CD14-positive monocyte (primary cell): Measurements from ENCODE around the gene SPRYD4. TPM values are rescaled to one million over a fixed set of nuclear protein-coding genes. Genes with fewer than 3 reads are reported as not detected.
A peak's percentile ranks its signal among the peaks of the same experiment; 100 is the strongest.

ENCODE experiments used
- DNase-seq, 3 donors: peaks; one replicate each; pipeline ENCODE4 v3.0.0-alpha.2; 2011 to 2022
- H2AFZ ChIP-seq: 2 replicates; pipeline ENCODE4 v1.6.0; 2012; ENCODE audit warnings: mild to moderate bottlenecking, low read depth, low read length, inconsistent platforms; ENCODE audit not compliant: insufficient read depth, poor library complexity, severe bottlenecking
- H3K27ac ChIP-seq, 2 donors: 1 replicate in 1 of 2; 2 replicates in 1 of 2; pipeline ENCODE4 v1.5.1; 2012 to 2013; ENCODE audit warnings: low read length in 2 of 2, control low read depth in 1 of 2, inconsistent platforms in 1 of 2, low read depth in 1 of 2, mild to moderate bottlenecking in 1 of 2
- H3K27me3 ChIP-seq, 2 donors: one replicate each; pipeline versions ENCODE4 v1.6.0 to v1.6.1; 2011 to 2013; ENCODE audit warnings: low read length in 2 of 2; ENCODE audit not compliant: control insufficient read depth in 2 of 2, insufficient read depth in 2 of 2
- H3K36me3 ChIP-seq, 2 donors: replicated peaks in 1 of 2; 1 replicate in 1 of 2; 2 replicates in 1 of 2; pipeline versions ENCODE4 v1.5.1 to v1.6.1; 2012 to 2013; ENCODE audit warnings: low read length in 2 of 2, control low read depth in 1 of 2, inconsistent platforms in 1 of 2, mild to moderate bottlenecking in 1 of 2; ENCODE audit not compliant: insufficient read depth in 2 of 2, control insufficient read depth in 1 of 2
- H3K4me1 ChIP-seq, 2 donors: 1 replicate in 1 of 2; 2 replicates in 1 of 2; pipeline versions ENCODE4 v1.5.1 to v1.6.1; 2012 to 2013; ENCODE audit warnings: low read length in 2 of 2, control low read depth in 1 of 2, inconsistent platforms in 1 of 2, mild to moderate bottlenecking in 1 of 2, moderate library complexity in 1 of 2; ENCODE audit not compliant: insufficient read depth in 2 of 2, control insufficient read depth in 1 of 2
- H3K4me2 ChIP-seq: replicated peaks from 2 replicates; pipeline ENCODE3; 2012; ENCODE audit warnings: low read length, moderate library complexity, mild to moderate bottlenecking; ENCODE audit not compliant: poor library complexity, severe bottlenecking; ENCODE audit errors: extremely low read depth
- H3K4me3 ChIP-seq, 3 experiments: fragments of 200-600 bp in 1 of 3; sonication (generic) in 1 of 3; replicated peaks in 1 of 3; 1 replicate in 2 of 3; 2 replicates in 1 of 3; pipeline ENCODE4 v1.5.1; 2011 to 2013; ENCODE audit warnings: low read length in 3 of 3, mild to moderate bottlenecking in 3 of 3, control low read depth in 2 of 3, low read depth in 2 of 3, inconsistent platforms in 1 of 3, moderate library complexity in 1 of 3
- H3K79me2 ChIP-seq: 2 replicates; pipeline ENCODE4 v1.6.0; 2012; ENCODE audit warnings: mild to moderate bottlenecking, control low read depth, inconsistent platforms, low read length, moderate library complexity; ENCODE audit not compliant: insufficient read depth
- H3K9ac ChIP-seq: 2 replicates; pipeline ENCODE4 v1.6.0; 2017; ENCODE audit warnings: low read length, mild to moderate bottlenecking; ENCODE audit not compliant: insufficient read depth, poor library complexity, severe bottlenecking
- H3K9me3 ChIP-seq, 2 donors: replicated peaks in 1 of 2; 1 replicate in 1 of 2; 2 replicates in 1 of 2; pipeline versions ENCODE4 v1.5.1 to v1.6.1; 2012 to 2013; ENCODE audit warnings: low read length in 2 of 2, control low read depth in 1 of 2; ENCODE audit not compliant: control insufficient read depth in 1 of 2, insufficient read depth in 1 of 2
- H4K20me1 ChIP-seq: 2 replicates; pipeline ENCODE4 v1.6.0; 2012; ENCODE audit warnings: mild to moderate bottlenecking, low read length, control low read depth, moderate library complexity; ENCODE audit not compliant: insufficient read depth
- H3K27ac Mint-ChIP-seq, 7 donors: one replicate each; pipeline ENCODE4 v1.8.0; 2020; ENCODE audit warnings: mild to moderate bottlenecking in 7 of 7, mixed read lengths in 7 of 7, moderate library complexity in 6 of 7, inconsistent platforms in 2 of 7
- H3K27me3 Mint-ChIP-seq, 3 donors: one replicate each; pipeline ENCODE4 v1.8.0; 2021 to 2022; ENCODE audit warnings: low read depth in 3 of 3, mild to moderate bottlenecking in 3 of 3, mixed read lengths in 3 of 3, moderate library complexity in 3 of 3, inconsistent platforms in 1 of 3
- H3K36me3 Mint-ChIP-seq, 2 donors: one replicate each; pipeline ENCODE4 v1.8.0; 2020; ENCODE audit warnings: mixed read lengths in 2 of 2, inconsistent platforms in 1 of 2, mild to moderate bottlenecking in 1 of 2
- H3K4me1 Mint-ChIP-seq: one replicate; pipeline ENCODE4 v1.8.0; 2020; ENCODE audit warnings: mild to moderate bottlenecking, mixed read lengths
- H3K4me3 Mint-ChIP-seq, 2 donors: one replicate each; pipeline ENCODE4 v1.8.0; 2020; ENCODE audit warnings: mild to moderate bottlenecking in 2 of 2, mixed read lengths in 2 of 2, moderate library complexity in 1 of 2
- H3K9me3 Mint-ChIP-seq, 7 donors: one replicate each; pipeline ENCODE4 v1.8.0; 2020 to 2022; ENCODE audit warnings: mixed read lengths in 7 of 7, mild to moderate bottlenecking in 6 of 7, moderate library complexity in 6 of 7, inconsistent platforms in 2 of 7
- CTCF ChIP-seq: fragments of 200-600 bp; IDR thresholded peaks from one replicate; pipeline ENCODE4 v1.8.0; 2022; ENCODE audit warnings: antibody characterized with exemption, mild to moderate bottlenecking
- WGBS: methylation state at CpG from one replicate; pipeline ENCODE4 v1.1.5; 2013; ENCODE audit warnings: missing lambda C conversion rate; ENCODE audit not compliant: insufficient coverage; 5-methylcytosine and 5-hydroxymethylcytosine counted together
- intact Hi-C, 2 donors: fragments of 100-400 bp; cut with micrococcal nuclease; formaldehyde crosslinking; loops; one replicate each; pipeline versions ENCODE4 v1.15.0 to v1.15.1; 2023
- polyA plus RNA-seq, 3 donors: library from polyadenylated mRNA; depleted of rRNA in 1 of 3; unstranded in 2 of 3; stranded (reverse) in 1 of 3; fragments of 300-500 nt in 2 of 3; fragments of >200 nt in 1 of 3; fragmentation: Illumina TruSeq in 2 of 3; gene quantifications; 1 replicate in 2 of 3; 2 replicates in 1 of 3; pipeline ENCODE4 v1.2.3, GENCODE V29; 2012 to 2021

SPRYD4 gene
- polyA plus RNA-seq, 3 donors = 1.3 to 2.1 (median 1.4) TPM

- Histone ChIP-seq H4K20me1 (no peaks in the 10 kb centered on the region), H3K9ac (no peak overlapping the region), H3K4me2 (peak overlapping the region; percentile 73), H3K4me3 (peak overlapping the region in 1 of 3 experiments; percentile 84), H2AFZ (no peak overlapping the region), H3K36me3 (no peaks in the 10 kb centered on the region), H3K79me2 (peaks cover 15% of the 10 kb centered on the region), H3K4me1 (peaks cover 50 to 54% of the 10 kb centered on the region in 2 donors), H3K9me3 (no peaks in the 10 kb centered on the region), H3K27me3 (no peaks in the 10 kb centered on the region), H3K27ac (peak overlapping the region in 1 of 2 donors; percentile 84)
- H3K36me3 Mint-ChIP-seq = no peaks in the 10 kb centered on the region
- no peak for TF ChIP-seq CTCF
- peaks cover 0 to 3% (median 0%) of the 10 kb centered on the region in 7 donors for H3K9me3 Mint-ChIP-seq
- WGBS = no CpG with 5 or more reads among the region's 1 CpG
- DNase-seq = peak in 1 of 3 donors; percentile 26
- no peaks in the 10 kb centered on the region for H3K27me3 Mint-ChIP-seq
- H3K4me1 Mint-ChIP-seq = peaks cover 51% of the 10 kb centered on the region
- intact Hi-C loops = loop anchor here in 1 of 2 donors (5.0 kb wide), 1 partner anchor 47 kb away; no protein-coding TSS in a partner anchor
- H3K4me3 Mint-ChIP-seq = peak overlapping the region in 1 of 2 donors; percentile 20
- H3K27ac Mint-ChIP-seq = peak overlapping the region; percentile 25 to 97 (median 90)
These were observed 52.1 kb downstream of the SPRYD4 start for GRCh38 chr12:56520506-56520905.

- Mint-ChIP-seq H3K27ac (peak overlapping the region; percentile 84 to 97 (median 92)), H3K27me3 (no peaks in the 10 kb centered on the region), H3K4me3 (peak overlapping the region; percentile 78 to 93), H3K36me3 (no peaks in the 10 kb centered on the region), H3K4me1 (peaks cover 51% of the 10 kb centered on the region), H3K9me3 (peaks cover 0 to 3% (median 0%) of the 10 kb centered on the region in 7 donors)
- peak overlapping the region; percentile 74 for H3K9ac ChIP-seq
- H2AFZ ChIP-seq = peak overlapping the region; percentile 85
- no peak for TF ChIP-seq CTCF
- DNase-seq = peak; percentile 44 to 70 (median 68)
- intact Hi-C loops = loop anchor here in 1 of 2 donors (5.0 kb wide), 1 partner anchor 46 kb away; no protein-coding TSS in a partner anchor
- no peaks in the 10 kb centered on the region for H3K27me3 ChIP-seq
- peaks cover 50 to 54% of the 10 kb centered on the region in 2 donors for H3K4me1 ChIP-seq
- H4K20me1 ChIP-seq = no peaks in the 10 kb centered on the region
- peak overlapping the region; percentile 73 for H3K4me2 ChIP-seq
- H3K9me3 ChIP-seq = no peaks in the 10 kb centered on the region
- no CpG with 5 or more reads among the region's 8 CpGs for WGBS
- peak overlapping the region; percentile 68 to 97 (median 84) for H3K4me3 ChIP-seq
- H3K27ac ChIP-seq = peak overlapping the region; percentile 35 to 84
- no peaks in the 10 kb centered on the region for H3K36me3 ChIP-seq
- H3K79me2 ChIP-seq = peaks cover 15% of the 10 kb centered on the region
These were observed 52.8 kb downstream of the SPRYD4 start for GRCh38 chr12:56521209-56521589.
